ENCODE data around the gene ZNHIT2. TPM values are rescaled to one million over a fixed set of nuclear protein-coding genes. Genes with fewer than 3 reads are reported as not detected.

The ZNHIT2 gene
- total RNA-seq, 4 donors from 2014 or later = 10.3 to 30.7 (median 24.1) TPM

DNA sequence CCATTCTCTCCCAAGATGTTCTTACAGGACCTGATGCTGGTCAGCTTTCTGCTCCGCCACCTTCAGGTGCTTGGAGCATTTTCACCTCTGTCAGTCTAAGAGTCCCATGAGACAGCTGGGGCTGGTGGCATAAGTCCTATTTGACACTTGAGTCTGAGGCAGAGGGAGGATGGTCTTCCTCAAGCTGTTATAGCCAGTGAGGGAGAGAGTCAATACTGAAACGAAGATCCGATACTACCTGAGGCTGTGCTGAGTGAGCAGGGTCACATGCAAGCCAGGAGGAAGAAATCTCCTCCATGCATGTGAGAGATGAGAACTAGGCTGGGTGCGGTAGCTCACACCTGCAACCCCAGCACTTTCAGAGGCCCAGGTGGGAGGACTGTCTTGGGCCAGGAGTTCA, 27.9 kb downstream of the ZNHIT2 start:
- intact Hi-C loops (cut with DNase I; ENCODE audit: low total_unique reads) (no loop called here), in situ Hi-C loops (cut with MboI; ENCODE audit: low sequenced_read_pairs in 4 of 4) (no loop called here)
- TF ChIP-seq, protein P1, sequence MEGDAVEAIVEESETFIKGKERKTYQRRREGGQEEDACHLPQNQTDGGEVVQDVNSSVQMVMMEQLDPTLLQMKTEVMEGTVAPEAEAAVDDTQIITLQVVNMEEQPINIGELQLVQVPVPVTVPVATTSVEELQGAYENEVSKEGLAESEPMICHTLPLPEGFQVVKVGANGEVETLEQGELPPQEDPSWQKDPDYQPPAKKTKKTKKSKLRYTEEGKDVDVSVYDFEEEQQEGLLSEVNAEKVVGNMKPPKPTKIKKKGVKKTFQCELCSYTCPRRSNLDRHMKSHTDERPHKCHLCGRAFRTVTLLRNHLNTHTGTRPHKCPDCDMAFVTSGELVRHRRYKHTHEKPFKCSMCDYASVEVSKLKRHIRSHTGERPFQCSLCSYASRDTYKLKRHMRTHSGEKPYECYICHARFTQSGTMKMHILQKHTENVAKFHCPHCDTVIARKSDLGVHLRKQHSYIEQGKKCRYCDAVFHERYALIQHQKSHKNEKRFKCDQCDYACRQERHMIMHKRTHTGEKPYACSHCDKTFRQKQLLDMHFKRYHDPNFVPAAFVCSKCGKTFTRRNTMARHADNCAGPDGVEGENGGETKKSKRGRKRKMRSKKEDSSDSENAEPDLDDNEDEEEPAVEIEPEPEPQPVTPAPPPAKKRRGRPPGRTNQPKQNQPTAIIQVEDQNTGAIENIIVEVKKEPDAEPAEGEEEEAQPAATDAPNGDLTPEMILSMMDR (IDR thresholded peaks at IDR 0.05 in 4 of 5, conservative IDR thresholded peaks at IDR 0.05 in 1 of 5) = no peak
- no peak for TF ChIP-seq POLR2A (IDR thresholded peaks at IDR 0.05)
- H3K36me3 ChIP-seq = peaks cover 0 to 40% of the 10 kb centered on the region in 2 donors
- H3K27me3 ChIP-seq = no peaks in the 10 kb centered on the region
- DNase-seq = no peak
- no peak overlapping the region for H3K27ac ChIP-seq
- no peak for ATAC-seq
- no peak overlapping the region for H3K4me3 ChIP-seq
- H3K4me1 ChIP-seq = peaks cover 4 to 9% of the 10 kb centered on the region in 2 donors
- H3K9me3 ChIP-seq = no peaks in the 10 kb centered on the region

DNA sequence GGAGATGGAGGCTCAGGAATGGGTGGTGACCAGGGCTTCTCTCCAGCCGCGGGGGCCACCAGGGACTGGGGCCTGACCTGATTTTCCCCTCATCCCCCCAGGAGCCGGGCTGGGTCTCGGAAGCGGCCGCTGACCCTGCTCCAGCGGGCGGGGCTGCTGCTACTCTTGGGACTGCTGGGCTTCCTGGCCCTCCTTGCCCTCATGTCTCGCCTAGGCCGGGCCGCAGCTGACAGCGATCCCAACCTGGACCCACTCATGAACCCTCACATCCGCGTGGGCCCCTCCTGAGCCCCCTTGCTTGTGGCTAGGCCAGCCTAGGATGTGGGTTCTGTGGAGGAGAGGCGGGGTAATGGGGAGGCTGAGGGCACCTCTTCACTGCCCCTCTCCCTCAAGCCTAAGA, 29.7 kb downstream of the ZNHIT2 start:
- Histone ChIP-seq H3K4me3 (no peak overlapping the region), H3K27me3 (no peaks in the 10 kb centered on the region), H3K36me3 (peaks cover 0 to 40% of the 10 kb centered on the region in 2 donors), H3K4me1 (peaks cover 12 to 18% of the 10 kb centered on the region in 2 donors), H3K9me3 (no peaks in the 10 kb centered on the region), H3K27ac (no peak overlapping the region)
- intact Hi-C loops (cut with DNase I; ENCODE audit: low total_unique reads) (no loop called here), in situ Hi-C loops (cut with MboI; ENCODE audit: low sequenced_read_pairs in 4 of 4) (no loop called here)
- DNase-seq = no peak
- TF ChIP-seq, protein P1 (IDR thresholded peaks at IDR 0.05 in 4 of 5, conservative IDR thresholded peaks at IDR 0.05 in 1 of 5) = no peak
- TF ChIP-seq POLR2A (IDR thresholded peaks at IDR 0.05) = no peak
- ATAC-seq = no peak

DNA sequence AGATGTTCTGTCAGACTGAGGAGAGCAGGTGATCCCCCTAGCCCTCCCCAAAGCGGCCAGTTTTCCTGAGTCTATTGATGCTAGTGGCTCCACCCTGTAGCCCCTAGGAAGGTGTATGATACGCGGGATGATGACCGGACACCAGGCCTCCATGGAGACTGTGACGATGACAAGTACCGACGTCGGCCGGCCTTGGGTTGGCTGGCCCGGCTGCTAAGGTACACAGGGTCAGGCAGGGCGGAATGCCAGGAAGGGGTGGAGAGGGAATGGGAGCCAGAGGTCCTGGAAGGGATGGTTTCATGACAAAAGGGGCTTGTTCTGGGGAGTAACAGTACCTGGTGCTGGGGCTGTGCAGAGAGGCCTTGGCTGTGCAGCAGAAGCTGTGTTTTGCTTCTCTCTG, 30.3 kb downstream of the ZNHIT2 start:
- Histone ChIP-seq H3K27me3 (no peaks in the 10 kb centered on the region), H3K36me3 (peaks cover 0 to 40% of the 10 kb centered on the region in 2 donors), H3K27ac (no peak overlapping the region), H3K4me3 (no peak overlapping the region), H3K4me1 (peaks cover 12 to 18% of the 10 kb centered on the region in 2 donors), H3K9me3 (no peaks in the 10 kb centered on the region)
- intact Hi-C loops (cut with DNase I; ENCODE audit: low total_unique reads) = no loop called here
- DNase-seq (no peak), ATAC-seq (no peak)
- no peak for TF ChIP-seq POLR2A (IDR thresholded peaks at IDR 0.05)
- TF ChIP-seq, protein P1 (IDR thresholded peaks at IDR 0.05 in 4 of 5, conservative IDR thresholded peaks at IDR 0.05 in 1 of 5) = no peak
- in situ Hi-C loops (cut with MboI; ENCODE audit: low sequenced_read_pairs in 4 of 4) = no loop called here

DNA sequence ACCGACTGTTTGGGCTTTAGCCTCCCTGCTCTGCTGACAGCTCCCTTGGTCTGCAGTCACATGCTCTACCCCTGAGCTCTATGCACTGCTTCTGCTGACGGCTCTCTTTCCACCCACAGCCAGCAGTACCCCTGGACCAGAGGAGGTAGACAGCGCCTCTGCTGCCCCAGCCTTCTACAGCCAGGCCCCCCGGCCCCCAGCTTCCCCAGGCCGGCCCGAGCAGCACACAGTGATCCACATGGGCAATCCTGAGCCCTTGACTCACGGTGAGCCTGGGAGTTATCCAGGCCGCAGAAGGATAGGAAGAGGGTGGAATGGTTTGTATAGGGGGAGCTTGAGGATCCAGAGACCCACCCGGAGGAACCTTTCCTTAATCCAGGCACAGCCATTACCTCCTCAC, 30.7 kb downstream of the ZNHIT2 start:
- no peak for ATAC-seq
- Histone ChIP-seq H3K4me3 (no peak overlapping the region), H3K36me3 (peaks cover 0 to 40% of the 10 kb centered on the region in 2 donors), H3K4me1 (peaks cover 12 to 18% of the 10 kb centered on the region in 2 donors), H3K9me3 (no peaks in the 10 kb centered on the region), H3K27ac (no peak overlapping the region), H3K27me3 (no peaks in the 10 kb centered on the region)
- TF ChIP-seq, protein P1 (IDR thresholded peaks at IDR 0.05 in 4 of 5, conservative IDR thresholded peaks at IDR 0.05 in 1 of 5) = no peak
- no peak for TF ChIP-seq POLR2A (IDR thresholded peaks at IDR 0.05)
- intact Hi-C loops (cut with DNase I; ENCODE audit: low total_unique reads) = no loop called here
- DNase-seq = no peak
- in situ Hi-C loops (cut with MboI; ENCODE audit: low sequenced_read_pairs in 4 of 4) = no loop called here

DNA sequence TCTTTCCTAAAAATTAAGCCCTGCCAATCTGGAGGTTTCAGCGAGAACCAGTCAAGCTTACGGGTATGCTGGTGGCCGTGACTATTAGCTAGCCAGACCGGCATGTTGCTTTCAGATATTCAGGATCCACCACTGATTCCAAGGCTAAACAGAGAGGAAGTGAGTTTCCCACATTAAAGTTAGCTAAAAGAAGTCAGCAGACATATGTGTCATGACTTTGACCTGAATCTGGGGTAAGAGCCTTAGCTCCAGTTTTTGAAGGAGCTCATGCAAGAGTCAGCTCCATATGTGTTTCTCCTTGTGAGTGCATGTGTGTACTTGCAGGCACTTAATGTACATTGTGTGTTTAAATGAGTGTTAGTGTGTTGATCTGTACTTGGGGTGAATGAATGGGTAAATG, 32.1 kb downstream of the ZNHIT2 start:
- DNase-seq (no peak), ATAC-seq (no peak)
- Histone ChIP-seq H3K36me3 (peaks cover 0 to 40% of the 10 kb centered on the region in 2 donors), H3K4me3 (no peak overlapping the region), H3K4me1 (peaks cover 12 to 18% of the 10 kb centered on the region in 2 donors), H3K27me3 (no peaks in the 10 kb centered on the region), H3K9me3 (no peaks in the 10 kb centered on the region), H3K27ac (no peak overlapping the region)
- TF ChIP-seq, protein P1 (IDR thresholded peaks at IDR 0.05 in 4 of 5, conservative IDR thresholded peaks at IDR 0.05 in 1 of 5) = no peak
- TF ChIP-seq POLR2A (IDR thresholded peaks at IDR 0.05) = no peak
- intact Hi-C loops (cut with DNase I; ENCODE audit: low total_unique reads) = loop anchor here (2.0 kb wide), 1 partner anchor 31 kb away; the partner anchor contains the start of gene ZNHIT2
- in situ Hi-C loops (cut with MboI; ENCODE audit: low sequenced_read_pairs in 4 of 4) = no loop called here

Measured in gastrocnemius medialis (tissue), 4 donors.